Fibroblast of skin of scalp (primary cell): ENCODE measurements around the gene ABHD17A.

Source experiments
- DNase-seq: peaks from one replicate; pipeline ENCODE4 v3.0.0-alpha.2; 2013

Gene ABHD17A

DNA sequence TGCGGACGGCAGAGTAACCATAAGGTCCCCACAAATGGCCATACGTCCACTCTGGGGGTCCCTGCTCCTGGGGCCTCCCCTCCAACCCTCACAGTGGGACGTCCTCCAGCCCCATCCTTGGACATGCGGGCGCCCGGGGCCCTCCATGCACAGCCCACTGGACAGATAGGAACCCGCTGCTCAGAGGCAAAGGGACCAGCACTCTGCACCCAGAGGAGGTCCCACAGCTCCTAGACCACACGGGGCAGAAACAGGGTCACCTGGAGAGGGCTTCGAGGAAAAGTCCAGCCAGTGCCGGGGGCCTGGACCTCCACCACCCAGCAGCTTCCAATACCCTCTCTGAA lies 48.1 kb downstream of the ABHD17A start:
- no peak for DNase-seq

GRCh38 chr19:1836458-1837221 lies 48.7 kb downstream of the ABHD17A start:
- no peak for DNase-seq

DNA sequence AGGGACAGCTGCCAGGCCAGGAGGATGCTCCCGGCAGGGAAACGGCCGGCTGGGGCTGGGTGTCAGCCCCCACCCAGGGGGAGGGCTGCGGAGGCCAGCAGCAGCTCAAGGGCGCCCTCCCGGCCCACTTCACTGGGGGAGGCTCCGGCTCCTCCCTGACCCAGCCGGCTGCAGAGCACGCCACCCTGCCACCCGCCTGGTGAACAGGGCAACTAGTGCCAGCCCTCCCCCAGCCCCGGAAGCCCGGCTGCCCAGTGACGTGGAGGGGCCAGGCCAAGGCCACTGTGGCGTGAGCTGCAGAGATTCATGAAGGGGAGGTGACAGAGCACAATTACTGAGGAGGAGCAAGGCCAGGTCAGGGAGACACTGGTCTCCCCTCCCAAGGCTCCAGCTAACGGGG lies 51.8 kb downstream of the ABHD17A start:
- DNase-seq, result no peak

DNA sequence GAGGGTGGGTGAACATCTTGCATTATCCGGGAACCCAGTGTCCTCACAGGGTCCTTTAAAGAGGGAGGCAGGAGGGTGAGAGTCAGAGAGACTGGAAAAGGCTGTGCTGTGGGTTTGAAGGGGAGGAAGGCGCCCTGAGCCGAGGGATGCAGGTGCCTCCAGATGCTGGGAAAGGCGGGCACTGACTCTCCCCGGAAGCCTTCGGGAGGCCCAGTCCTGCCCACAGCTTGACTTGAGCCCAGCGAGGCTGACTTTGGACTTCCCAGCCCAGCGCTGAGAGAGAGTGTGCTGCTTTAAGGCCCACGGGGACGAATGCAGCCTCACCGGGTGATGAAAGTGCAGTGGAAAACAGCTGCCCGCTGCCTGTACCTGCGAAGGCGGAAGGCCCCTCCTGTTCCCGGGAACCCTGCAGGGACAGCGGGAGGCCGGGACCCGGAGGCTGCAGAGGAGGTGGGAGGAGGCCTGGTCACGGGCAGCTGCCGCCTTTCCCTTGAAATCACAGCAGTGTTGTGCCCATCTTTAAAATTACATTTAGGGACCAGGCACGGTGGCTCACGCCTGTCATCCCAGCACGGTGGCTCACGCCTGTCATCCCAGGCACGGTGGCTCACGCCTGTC lies 53.1 kb downstream of the ABHD17A start:
- DNase-seq, result no peak

- DNase-seq, result no peak
Measured at GRCh38 chr19:1830978-1831377, 54.3 kb downstream of the ABHD17A start.

- DNase-seq, result no peak
Measured at GRCh38 chr19:1830568-1830967, 54.7 kb downstream of the ABHD17A start.

DNA sequence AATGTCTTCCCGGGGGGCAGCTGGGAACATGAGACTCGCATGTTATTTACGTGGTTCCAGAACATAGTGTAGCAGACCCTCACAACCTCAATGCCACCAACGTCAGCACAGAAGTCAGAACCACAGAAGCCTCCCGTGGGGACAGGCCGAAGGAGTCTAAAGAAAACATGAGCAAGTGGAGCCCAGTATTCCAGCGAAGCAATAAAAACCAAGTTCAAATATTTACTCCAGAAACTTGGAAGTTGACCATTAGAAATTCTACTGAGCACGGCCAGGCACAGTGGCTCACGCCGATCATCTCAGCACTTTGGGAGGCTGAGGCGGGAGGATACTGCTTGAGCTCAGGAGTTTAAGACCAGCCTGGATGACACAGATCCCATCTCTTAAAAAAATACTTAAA lies 55.3 kb downstream of the ABHD17A start:
- no peak for DNase-seq

DNA sequence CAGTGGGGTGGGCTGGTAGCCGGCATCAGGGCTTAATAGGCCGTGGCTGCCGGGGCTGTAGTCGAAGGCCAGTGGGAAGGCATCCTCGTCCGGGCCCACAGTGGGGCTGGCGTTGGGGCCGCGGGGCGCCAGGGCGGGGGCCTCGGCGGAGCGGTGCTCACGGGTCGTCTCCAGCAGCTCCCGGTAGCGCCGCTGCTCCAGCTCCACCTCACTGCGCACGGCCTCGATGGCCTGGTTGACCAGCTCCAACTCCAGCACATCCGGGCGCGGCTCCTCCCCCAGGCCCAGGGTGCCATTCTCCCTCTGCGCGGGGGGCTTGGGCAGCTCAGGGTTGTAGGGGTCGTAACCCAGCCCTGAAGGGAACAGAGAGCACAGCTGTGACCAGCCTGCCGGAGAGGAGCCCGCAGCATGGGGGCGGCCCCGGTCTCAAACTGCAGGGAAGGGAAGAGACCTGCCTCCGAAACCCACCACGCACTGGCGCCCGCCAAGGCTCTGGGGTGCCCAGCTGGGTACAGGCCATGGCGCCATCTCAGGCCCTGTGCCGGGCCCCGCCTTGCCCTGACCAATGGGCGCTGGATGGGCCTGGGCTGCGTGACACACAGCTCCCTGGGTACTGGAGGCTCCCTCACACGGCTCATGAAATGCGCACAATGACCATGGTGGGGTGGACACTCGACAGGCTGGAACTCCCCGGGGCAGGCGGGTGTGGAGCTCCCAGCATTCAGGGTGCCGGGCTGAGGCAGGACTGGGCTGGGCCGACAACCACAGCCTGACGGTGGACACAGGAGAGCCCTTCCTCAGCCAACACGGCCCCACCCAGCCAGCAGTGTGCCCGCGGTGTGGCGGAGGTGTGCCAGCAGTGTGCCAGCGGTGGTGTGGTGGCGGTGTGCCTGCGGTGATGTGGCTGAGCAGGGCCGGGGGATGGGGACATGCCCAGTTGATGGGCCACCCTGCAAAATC lies 56.7 kb downstream of the ABHD17A start:
- DNase-seq, result no peak

- DNase-seq, result no peak
Measured at GRCh38 chr19:1827566-1828278, 57.6 kb downstream of the ABHD17A start.
